ENCODE measurements around the gene ZCCHC24.
A peak's percentile ranks its signal among the peaks of the same experiment; 100 is the strongest.

Gene ZCCHC24

GRCh38 chr10:79355420-79356017 lies 89.9 kb downstream of the ZCCHC24 start:
- FAIRE-seq (no peak), DNase-seq (ENCODE audit: insufficient read length) (no peak)
- TF ChIP-seq POLR2A (IDR thresholded peaks at IDR 0.05; ENCODE audit: low read depth, low read length) (peak; percentile 36), POLR2AphosphoS5 (IDR thresholded peaks at IDR 0.05; ENCODE audit: low read depth, low read length) (peak; percentile 71; the same call in 1 of the 2 replicates), TAF1 (IDR thresholded peaks at IDR 0.05; ENCODE audit: borderline replicate concordance, low read depth, low read length) (no peak)

GRCh38 chr10:79354615-79355014 lies 90.8 kb downstream of the ZCCHC24 start:
- FAIRE-seq, result no peak

GRCh38 chr10:79354141-79354540 lies 91.3 kb downstream of the ZCCHC24 start:
- no peak for TF ChIP-seq POLR2A (IDR thresholded peaks at IDR 0.05; ENCODE audit: low read depth, low read length)
- peak; percentile 6; the same call in 1 of the 2 replicates for TF ChIP-seq POLR2AphosphoS5 (IDR thresholded peaks at IDR 0.05; ENCODE audit: low read depth, low read length)
- FAIRE-seq, result no peak
- DNase-seq (ENCODE audit: insufficient read length), result no peak

More at GRCh38 chr10:79354615-79355014, 90.8 kb downstream of the ZCCHC24 start:
- DNase-seq (ENCODE audit: insufficient read length), result no peak
- no peak for TF ChIP-seq TAF1 (IDR thresholded peaks at IDR 0.05; ENCODE audit: borderline replicate concordance, low read depth, low read length)
- no peak; the same call in 1 of the 2 replicates for TF ChIP-seq POLR2AphosphoS5 (IDR thresholded peaks at IDR 0.05; ENCODE audit: low read depth, low read length)
- TF ChIP-seq POLR2A (IDR thresholded peaks at IDR 0.05; ENCODE audit: low read depth, low read length), result peak; percentile 55; the same call in 1 of the 2 replicates

- no peak for TF ChIP-seq TAF1 (IDR thresholded peaks at IDR 0.05; ENCODE audit: borderline replicate concordance, low read depth, low read length)
- TF ChIP-seq POLR2AphosphoS5 (IDR thresholded peaks at IDR 0.05; ENCODE audit: low read depth, low read length), result 0 out of 2 replicates have a peak, but pooled peaks have one; percentile 31
- no peak for TF ChIP-seq POLR2A (IDR thresholded peaks at IDR 0.05; ENCODE audit: low read depth, low read length)
- FAIRE-seq, result no peak
- no peak for DNase-seq (ENCODE audit: insufficient read length)
Observed at GRCh38 chr10:79353726-79354125, 91.7 kb downstream of the ZCCHC24 start.

- no peak for FAIRE-seq
- no peak; the same call in 1 of the 2 replicates for TF ChIP-seq POLR2A (IDR thresholded peaks at IDR 0.05; ENCODE audit: low read depth, low read length)
- no peak for DNase-seq (ENCODE audit: insufficient read length)
Observed at GRCh38 chr10:79353000-79353406, 92.4 kb downstream of the ZCCHC24 start.

- DNase-seq (ENCODE audit: insufficient read length) (no peak), FAIRE-seq (no peak)
- TF ChIP-seq POLR2A (IDR thresholded peaks at IDR 0.05; ENCODE audit: low read depth, low read length), result no peak
- no peak for TF ChIP-seq TAF1 (IDR thresholded peaks at IDR 0.05; ENCODE audit: borderline replicate concordance, low read depth, low read length)
- no peak for TF ChIP-seq POLR2AphosphoS5 (IDR thresholded peaks at IDR 0.05; ENCODE audit: low read depth, low read length)
Observed at GRCh38 chr10:79352035-79352877, 93.2 kb downstream of the ZCCHC24 start.

- TF ChIP-seq POLR2A (IDR thresholded peaks at IDR 0.05; ENCODE audit: low read depth, low read length) (no peak), TAF1 (IDR thresholded peaks at IDR 0.05; ENCODE audit: borderline replicate concordance, low read depth, low read length) (no peak), POLR2AphosphoS5 (IDR thresholded peaks at IDR 0.05; ENCODE audit: low read depth, low read length) (no peak; the same call in 1 of the 2 replicates)
- DNase-seq (ENCODE audit: insufficient read length) (no peak), FAIRE-seq (no peak)
Observed at GRCh38 chr10:79351332-79351731, 94.1 kb downstream of the ZCCHC24 start.

GRCh38 chr10:79350407-79351154 lies 94.8 kb downstream of the ZCCHC24 start:
- no peak for TF ChIP-seq POLR2A (IDR thresholded peaks at IDR 0.05; ENCODE audit: low read depth, low read length)
- TF ChIP-seq POLR2AphosphoS5 (IDR thresholded peaks at IDR 0.05; ENCODE audit: low read depth, low read length), result no peak
- TF ChIP-seq TAF1 (IDR thresholded peaks at IDR 0.05; ENCODE audit: borderline replicate concordance, low read depth, low read length), result no peak
- DNase-seq (ENCODE audit: insufficient read length), result no peak
- FAIRE-seq, result no peak

- no peak for FAIRE-seq
- TF ChIP-seq TAF1 (IDR thresholded peaks at IDR 0.05; ENCODE audit: borderline replicate concordance, low read depth, low read length), result no peak
- DNase-seq (ENCODE audit: insufficient read length), result no peak
Observed at GRCh38 chr10:79349766-79350406, 95.5 kb downstream of the ZCCHC24 start.

GRCh38 chr10:79349072-79349491 lies 96.3 kb downstream of the ZCCHC24 start:
- DNase-seq (ENCODE audit: insufficient read length) (no peak), FAIRE-seq (no peak)
- no peak for TF ChIP-seq TAF1 (IDR thresholded peaks at IDR 0.05; ENCODE audit: borderline replicate concordance, low read depth, low read length)
- TF ChIP-seq POLR2AphosphoS5 (IDR thresholded peaks at IDR 0.05; ENCODE audit: low read depth, low read length), result no peak
- TF ChIP-seq POLR2A (IDR thresholded peaks at IDR 0.05; ENCODE audit: low read depth, low read length), result no peak

- FAIRE-seq (no peak), DNase-seq (ENCODE audit: insufficient read length) (no peak)
- TF ChIP-seq TAF1 (IDR thresholded peaks at IDR 0.05; ENCODE audit: borderline replicate concordance, low read depth, low read length) (no peak), POLR2A (IDR thresholded peaks at IDR 0.05; ENCODE audit: low read depth, low read length) (no peak), POLR2AphosphoS5 (IDR thresholded peaks at IDR 0.05; ENCODE audit: low read depth, low read length) (no peak)
Observed at GRCh38 chr10:79348640-79348988, 96.8 kb downstream of the ZCCHC24 start.
